ENCODE data around the gene TYW1B.
"Not testable (repeated sequence)": the region's sequence is repeated elsewhere in the genome, so short reads cannot be mapped to it uniquely, and the experiment has no call there.

Gene TYW1B

DNA sequence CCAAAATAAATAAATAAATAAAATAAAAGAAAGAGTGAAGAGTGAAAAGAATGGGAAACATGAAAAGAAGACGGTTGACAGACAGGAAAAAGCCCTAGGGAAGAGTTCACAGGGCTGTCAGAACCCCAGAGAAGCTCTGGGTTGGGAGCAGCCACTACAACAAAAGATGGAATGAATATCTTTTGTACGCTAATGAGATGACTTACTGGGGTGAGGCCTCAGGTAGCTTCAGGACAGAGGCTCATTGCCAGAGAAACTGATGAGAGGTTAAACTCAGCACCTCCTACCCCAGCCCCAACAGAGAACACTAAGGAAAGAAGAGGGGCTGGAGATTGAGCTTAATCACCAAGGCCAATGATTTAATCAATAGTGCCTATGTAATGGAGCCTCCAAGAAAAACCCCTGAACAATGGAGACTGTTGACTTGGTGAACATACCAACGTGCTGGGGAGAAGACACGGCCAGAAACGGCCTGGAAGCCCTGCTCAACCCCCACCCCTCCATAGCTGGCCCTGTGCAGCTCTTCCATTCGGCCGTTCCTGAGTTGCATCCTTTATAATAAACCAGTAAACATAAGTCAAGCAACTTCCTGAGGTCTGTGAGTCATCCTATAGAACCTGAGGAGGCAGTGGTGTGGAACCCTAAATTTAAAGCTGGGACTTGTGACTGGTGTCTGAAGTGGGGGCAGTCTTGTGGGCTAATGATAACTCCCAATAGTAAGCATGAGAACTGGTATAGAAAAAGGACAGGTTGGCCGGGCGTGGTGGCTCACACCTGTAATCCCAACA is 11.4 kb downstream of the TYW1B start:
- not testable (repeated sequence) for DNase-seq

DNA sequence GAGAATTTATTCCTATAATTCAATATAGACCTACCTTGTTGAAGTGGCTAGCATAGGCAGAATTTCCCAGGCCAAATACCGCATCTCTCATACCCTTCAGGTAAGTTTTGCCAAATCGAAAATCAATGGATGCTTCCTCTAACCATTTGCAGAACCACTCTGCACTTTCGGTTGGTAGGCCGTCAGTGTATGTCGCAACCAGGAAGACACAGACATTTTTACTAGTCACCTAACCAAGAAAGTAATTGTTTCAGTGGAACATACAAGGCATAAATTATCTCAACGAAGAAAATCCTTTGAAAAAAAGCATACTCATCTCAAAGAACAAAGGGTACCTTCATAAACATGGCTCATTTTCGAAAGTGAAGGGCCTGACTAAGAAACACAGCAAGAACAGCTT is 17.6 kb downstream of the TYW1B start:
- DNase-seq: not testable (repeated sequence)

DNA sequence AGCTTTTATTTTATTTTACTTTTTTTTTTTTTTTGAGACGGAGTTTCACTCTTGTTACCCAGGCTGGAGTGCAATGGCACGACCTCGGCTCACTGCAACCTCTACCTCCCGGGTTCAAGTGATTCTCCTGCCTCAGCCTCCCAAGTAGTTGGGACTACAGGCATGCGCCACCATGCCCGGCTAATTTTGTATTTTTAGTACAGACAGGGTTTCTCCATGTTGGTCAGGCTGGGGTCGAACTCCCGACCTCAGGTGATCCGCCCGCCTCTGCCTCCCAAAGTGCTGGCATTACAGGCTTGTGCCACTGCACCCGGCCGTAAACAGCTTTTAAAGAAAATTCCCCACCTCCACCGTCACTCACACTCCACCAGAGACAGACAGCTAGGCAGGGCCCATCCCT is 19.5 kb downstream of the TYW1B start:
- not testable (repeated sequence) for DNase-seq

DNA sequence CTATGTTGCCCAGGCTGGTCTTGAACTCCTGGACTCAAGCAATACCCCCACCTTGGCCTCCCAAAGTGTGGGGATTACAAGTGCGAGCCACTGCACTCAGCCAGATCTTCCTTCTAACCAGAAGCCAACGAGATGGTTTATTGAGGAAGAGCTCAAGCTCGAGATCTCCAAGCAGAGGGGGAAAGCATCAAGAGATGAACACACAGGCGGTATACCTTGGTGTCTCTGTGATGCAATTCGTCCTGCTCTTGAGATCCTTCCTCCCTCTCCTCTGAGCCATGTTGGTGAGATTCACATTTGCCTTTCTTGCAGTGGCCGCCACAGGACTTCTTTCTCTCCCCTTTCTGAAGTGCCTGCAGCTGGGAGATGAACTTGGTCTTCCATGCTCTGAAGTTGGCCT is 21.1 kb downstream of the TYW1B start:
- DNase-seq: not testable (repeated sequence)

DNA sequence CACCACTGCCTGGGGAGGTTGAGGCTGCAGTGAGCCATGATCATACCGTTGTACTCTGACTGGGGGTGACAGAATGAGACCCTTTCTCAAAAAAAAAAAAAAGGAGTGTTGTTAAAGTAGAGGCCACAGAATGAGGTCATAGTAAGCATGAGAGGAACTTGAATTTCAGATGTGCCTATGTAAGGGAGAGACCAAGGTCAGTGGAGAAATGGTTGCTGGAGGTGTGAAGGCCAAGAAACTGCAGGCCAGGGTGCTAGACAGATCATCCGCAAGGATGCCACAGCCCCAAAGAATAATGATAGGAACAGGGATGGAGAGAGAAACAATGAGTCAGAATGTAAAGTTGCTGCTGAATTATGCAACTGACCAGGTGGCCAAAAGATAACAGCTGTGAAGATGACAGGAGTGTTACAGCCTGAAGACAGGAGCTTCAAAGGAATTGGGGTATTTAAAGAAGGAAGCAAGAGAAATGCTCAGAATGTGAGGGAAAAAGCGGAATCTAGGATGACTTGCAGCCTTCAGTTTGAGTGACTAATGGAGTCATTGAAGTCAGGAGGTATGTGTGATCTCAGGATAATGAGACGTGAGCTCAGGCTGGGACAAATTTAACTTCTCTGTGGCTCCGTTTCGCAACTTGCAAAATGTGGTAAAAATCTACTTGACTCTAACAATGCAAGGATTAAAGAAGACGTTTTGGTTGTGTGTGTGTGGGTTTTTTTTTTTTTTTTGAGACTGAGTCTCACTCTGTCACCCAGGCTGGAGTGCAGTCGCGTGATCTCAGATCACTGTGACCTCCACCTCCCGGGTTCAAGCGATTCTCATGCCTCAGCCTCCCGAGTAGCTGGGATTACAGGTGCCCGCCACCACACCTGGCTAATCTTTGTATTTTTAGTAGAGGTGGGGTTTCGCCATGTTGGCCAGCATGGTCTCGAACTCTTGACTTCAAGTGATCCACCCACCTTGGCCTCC is 22.2 kb downstream of the TYW1B start:
- no peak for DNase-seq

DNA sequence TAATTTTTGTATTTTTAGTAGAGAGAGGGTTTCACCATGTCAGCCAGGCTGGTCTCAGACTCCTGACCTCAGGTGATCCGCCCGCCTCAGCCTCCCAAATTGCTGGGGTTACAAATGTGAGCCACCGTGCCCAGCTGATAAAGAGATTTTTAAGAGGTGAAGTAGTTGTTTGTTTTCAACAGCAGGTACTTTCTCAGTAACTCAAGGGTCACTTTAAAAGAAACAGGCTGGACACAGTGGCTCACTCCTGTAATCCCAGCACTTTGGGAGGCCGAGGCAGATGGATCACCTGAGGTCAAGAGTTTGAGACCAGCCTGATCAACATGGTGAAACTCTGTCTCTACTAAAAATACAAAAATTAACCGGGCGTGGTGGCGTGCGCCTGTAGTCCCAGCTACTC is 24.2 kb downstream of the TYW1B start:
- not testable (repeated sequence) for DNase-seq

DNA sequence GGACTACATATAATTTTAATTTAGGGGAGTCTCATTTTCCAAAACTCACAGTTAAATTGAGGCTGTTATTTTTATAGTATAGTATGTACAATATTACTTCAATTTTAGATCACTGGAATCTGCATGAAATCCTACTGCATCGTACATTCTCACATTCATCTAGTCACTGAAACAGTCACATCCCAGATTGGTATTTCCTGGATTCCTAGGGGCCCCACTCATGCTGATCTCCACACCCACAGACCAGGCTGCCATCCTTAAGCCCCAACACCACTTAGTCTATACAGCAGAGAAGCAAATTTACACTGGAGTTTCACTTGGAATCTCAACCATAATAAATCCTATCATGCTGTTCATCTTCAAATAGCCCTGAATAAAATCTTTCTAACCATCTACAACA is 26.4 kb downstream of the TYW1B start:
- DNase-seq: not testable (repeated sequence)

DNA sequence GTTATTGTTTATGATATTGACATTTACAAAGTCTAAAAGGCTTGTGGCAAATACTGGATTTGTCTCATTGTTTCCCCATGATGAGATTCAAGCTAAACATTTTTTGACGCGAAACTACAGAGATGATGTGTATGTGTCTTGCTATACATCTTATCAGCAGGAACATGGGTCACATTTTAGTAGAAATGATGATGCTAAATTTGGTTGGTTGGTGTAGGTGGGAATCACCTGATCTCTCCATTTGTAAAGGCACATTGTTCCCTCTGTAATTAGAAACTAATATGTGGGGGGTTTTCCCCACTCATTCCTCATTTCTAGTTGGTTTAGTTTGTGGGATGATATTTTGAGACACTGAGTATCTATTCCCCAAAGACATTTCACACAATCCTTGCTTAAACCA is 32.6 kb downstream of the TYW1B start:
- not testable (repeated sequence) for DNase-seq

DNA sequence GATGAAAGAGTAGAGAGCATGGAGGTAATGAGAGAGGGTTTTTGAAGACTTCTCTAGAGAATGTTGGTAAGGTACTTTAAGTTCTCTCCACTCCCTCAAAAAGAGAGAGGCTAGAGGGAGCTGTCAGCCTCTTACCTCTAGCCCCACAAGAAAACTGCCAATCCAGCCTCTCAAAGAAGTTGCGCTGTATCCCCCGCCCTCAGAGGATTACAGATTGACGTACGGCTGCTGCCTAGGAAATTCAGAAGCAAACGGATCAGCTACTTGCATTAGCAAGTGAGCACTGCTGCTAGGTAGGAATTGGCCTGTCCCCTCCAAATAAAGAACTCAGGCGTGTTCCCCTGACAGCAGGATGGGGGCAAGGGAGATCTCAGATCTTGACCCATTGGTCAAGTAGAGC is 34.2 kb downstream of the TYW1B start:
- DNase-seq: no peak

DNA sequence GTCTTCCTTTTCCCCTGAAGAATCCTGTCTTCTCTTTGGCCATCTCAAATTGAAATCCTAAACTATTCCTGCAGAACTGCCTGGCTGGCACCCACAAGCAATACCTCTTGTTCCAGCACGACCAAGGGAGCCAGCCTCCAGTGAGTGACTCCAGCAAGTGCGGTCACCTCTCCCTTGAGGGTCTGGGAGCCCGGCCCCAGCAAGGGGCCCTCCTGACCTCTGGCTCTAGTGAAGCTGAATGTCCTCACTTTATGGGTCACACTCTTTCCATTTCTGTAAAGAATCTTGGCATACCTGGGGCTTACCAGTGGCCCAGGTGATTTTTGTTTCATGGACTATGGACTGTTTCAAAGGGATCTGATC is 37.3 kb downstream of the TYW1B start:
- not testable (repeated sequence) for DNase-seq

DNA sequence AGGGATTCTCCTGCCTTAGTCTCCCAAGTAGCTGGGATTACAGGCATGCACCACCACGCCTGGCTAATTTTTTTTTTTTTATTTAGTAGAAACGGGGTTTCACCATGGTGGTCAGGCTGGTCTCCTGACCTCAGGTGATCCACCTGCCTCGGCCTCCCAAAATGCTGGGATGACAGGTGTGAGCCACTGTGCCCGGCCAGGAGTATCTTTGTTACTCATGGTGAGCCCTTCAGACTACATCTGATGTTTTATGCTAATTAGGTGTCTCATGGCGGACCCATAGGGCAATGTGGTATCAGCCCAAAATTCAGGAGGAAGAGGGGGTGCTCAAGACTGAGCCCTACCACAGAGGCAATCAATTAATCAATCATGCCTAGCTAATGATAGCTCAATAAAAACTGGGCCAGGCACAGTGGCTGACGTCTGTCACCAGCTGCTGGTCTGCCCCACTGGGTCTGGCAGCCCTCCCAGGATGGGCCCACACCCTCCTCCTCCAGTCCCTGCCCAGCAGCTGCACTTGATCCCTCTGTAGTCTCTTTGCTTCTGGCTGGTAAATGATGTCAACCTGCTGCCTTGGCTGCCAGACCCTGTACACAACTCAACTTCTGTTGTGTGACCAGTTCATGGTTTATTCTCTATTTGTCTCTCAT is 37.8 kb downstream of the TYW1B start:
- DNase-seq: not testable (repeated sequence)

DNA sequence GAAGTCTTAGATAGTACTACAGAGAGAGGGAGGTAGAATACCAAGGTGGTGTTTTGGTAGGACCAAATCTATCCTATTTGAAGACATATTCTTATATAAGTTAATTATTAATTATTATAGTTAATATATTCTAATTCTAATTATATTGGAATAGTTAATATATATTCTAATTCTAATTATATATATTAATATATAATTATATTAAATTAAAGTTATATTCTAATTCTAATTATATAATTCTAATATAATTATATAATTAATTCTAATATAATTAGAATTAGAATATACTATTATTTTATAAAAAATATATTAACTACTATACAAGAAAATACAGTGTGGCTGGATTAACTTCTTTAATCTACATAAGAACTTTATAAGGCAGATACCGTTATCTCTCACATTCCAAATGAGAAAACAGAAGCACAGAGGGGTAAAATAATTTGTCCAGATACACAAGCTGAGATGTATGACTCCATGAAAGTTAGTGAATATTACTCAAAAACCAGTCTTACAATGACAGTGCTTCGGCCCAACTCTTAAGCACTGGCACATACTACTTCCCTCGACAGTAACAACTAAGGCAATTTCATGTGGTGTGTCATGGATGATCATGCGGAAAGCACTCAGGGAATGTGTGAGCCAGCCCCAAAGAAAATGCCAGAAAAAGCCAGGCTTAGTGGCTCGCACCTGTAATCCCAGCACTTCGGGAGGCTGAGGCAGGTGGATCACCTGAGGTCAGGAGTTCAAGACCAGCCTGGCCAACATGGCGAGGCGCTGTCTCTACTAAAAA is 42.6 kb downstream of the TYW1B start:
- DNase-seq: no peak

DNA sequence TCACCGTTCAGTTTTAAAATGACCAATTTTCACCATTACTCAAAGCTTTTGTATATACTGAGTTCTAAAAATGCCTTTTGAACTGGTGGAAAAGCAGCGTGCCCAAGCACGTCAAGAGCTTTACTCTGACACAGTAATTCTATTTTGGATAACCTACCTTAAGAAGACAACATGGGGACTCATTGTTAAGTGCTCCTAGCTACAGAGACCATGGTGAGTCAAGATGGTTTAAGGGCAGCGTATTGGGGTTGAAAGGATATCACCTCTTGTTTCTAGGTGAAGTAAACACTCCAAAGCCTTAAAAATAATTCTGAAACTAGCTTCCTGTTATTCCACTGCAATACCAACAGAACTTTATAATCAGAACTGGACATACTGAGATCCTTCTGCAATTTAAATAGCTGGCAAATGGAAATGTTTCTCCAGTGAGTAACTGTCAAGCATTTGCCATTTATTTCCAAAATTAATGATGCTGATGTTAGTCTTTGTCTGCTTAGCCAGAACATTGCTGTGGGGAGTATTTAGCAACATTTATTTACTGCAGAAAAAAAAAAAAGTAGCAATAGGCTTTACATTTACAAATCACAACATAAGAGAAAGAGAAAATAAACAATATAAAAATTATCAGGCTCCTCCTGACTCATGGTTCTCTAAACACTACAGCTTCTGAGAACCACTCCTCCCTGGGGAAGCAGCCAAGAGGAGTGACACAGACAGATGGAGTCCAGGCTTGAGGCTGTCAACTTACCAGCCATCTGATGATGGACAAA is 44.2 kb downstream of the TYW1B start:
- not testable (repeated sequence) for DNase-seq

DNA sequence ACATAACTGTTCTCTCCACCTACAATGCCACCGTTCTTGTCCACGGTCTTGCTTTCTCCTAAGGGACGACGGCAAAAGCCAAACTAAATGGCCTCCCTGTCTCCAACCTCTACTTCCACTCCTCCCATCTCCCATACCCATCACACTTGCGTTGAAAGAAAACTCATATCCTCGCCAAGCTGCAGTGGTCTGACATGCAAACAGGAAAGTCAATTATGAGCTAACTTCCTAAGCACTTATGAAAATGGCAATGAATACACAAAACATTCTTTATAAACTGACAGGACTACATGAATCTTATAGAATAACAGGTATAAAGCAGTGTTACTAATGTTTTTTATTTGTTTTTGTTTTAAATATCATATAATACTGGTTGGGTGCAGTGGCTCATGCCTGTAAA is 46.4 kb downstream of the TYW1B start:
- DNase-seq: no peak

DNA sequence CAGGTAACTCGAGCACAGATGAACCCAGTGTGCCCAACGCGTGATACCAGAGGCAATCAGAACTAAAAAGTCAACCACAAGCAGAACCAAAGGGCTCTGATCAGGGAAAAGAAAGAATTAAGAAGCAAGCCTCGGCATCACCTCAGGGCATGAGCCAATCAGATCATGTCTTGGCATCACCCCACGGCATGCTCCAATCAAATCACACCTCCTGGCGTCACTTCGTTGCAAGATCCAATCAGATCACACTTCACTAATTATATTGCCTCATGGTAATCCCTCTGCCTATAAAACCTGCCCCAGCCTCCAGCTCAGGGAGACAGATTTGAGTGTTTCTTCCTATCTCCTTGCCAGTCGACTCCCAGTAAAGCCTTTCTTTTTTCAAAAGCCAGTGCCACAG is 46.8 kb downstream of the TYW1B start:
- no peak for DNase-seq

DNA sequence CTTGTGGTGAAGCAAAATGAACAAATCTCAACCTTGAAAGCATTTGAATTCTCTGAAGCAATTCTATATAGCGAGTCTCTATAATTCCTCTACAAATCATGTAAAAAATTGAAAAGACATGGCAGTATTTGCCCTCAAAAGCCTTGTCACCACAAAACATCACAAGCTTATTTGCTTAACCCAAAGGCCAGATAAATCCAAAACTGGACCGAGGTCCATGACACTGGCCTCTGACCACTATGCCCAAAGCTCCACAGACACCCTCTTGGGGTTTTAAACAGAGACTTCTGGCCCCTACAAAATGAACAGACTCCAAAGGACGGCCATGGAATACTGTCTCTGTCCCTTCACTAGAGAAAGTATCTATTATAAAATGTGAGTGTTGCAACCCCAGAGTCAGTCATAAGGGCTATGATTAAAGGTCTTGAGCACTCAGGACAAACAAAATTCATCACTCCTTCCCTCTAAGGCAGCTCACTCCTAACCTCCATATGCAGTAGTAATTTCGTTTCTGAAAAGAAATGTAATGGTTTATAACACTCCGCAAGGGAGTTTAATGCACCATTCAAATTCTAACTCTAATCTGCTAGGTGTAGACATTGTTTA is 47.6 kb downstream of the TYW1B start:
- DNase-seq: not testable (repeated sequence)

DNA sequence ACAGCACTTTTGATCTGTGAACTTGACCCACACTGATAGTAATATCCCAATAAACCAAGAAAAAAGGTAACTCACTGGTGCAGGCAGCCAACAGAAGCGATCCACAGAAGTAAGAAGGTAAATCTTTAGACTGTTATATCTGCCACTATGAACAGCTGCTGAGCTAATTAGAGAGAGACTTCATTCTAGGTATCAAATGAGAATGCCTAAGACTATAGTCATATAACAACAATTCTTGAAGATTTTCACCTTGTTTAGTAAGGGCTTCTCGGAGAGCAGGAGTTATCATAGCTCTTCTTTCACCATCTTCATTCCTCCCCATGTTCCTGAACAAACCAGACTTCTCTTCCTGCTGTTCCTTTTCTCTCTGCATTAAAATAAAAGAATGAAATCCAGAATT is 50.8 kb downstream of the TYW1B start:
- not testable (repeated sequence) for DNase-seq

DNA sequence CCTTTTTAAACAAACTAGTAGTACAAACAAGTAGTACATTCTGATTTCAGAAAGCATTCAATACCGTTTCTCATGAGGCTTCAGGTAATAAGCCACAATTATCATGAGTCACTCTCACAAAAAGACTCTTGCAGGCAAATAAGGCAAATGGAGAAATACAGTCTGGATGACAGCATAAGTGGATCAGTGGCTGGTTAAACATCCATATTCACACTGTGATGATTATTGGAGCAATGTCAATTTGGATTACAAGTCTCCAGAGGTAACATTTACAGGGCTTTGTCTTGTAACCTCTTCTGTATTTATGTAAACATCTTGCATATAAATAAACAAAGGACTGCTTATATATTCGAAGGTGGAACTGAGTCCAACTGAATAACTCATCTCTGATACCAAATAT is 55.4 kb downstream of the TYW1B start:
- not testable (repeated sequence) for DNase-seq

DNA sequence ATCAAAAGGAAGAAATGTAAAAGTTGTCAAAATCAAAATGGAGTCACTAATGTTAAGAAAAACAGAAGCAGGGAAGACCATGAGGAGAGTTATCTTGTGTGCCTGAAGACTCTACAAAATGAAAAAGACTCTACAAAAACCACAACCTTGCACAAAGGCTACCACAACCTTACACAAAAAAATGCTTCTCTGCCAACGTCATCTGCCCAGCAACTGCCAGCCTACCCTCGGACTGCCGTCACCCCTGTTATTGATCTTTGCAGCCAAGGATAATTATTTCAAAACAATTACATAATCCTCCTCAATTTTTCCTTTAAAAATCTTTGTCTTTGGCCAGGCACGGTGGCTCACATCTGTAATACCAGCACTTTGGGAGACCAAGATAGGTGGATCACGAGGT is 61.0 kb downstream of the TYW1B start:
- DNase-seq: not testable (repeated sequence)

DNA sequence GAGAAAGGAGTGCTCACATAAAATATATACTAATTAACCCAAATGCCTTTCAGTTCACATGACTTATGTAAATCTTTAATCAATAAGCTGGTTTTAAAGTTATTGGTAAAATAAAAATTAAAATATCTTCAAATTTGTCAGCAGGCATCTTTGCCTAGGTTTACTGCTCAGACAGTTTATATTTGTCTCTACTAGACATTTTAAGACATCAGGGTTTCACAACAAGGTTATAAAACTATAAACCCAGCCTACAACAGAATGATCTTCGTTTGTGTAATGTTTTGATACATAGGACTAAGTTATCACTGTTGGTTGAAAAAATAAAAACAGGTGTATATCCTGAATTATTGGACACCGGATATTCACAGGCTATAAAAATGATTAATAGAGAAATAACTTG is 67.4 kb downstream of the TYW1B start:
- no peak for DNase-seq

DNA sequence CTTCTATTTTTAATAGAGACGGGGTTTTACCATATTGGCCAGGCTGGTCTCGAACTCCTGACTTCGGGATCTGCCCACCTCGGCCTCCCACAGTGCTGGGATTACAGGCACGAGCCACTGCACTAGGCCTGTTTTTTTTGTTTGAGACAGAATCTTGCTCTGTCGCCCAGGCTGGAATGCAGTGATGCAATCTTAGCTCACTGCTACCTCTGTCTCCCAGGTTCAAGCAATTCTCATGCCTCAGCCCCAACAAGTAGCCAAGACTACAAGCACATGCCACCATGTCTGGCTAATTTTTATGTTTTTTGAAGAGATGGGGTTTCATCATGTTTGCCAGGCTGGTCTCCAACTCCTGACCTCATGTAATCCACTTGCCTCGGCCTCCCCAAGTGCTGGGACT is 73.7 kb downstream of the TYW1B start:
- DNase-seq: no peak

Measured in NCI-H510A (cell line).